IMR-90 (cell line): Measurements from ENCODE around the gene SMARCA2. TPM values are rescaled to one million over a fixed set of nuclear protein-coding genes. Genes with fewer than 3 reads are reported as not detected.

Experiments
- ATAC-seq: fragments of 200-7000 bp; cut with Tn5 transposase; 2 replicates; pipeline ENCODE4 v1.9.1; 2020; ENCODE audit warnings: low read depth, mild to moderate bottlenecking, moderate library complexity
- BruUV-seq: library from RNA; stranded (reverse); fragments of 400-500 nt; replicated peaks from 2 replicates; lab custom pipeline; 2021; lab: Mats Ljungman, UMichigan
- CTCF ChIA-PET: fragments of 300-600 bp; formaldehyde crosslinking; extraction: SDS; loops from one replicate; lab custom pipeline; 2021; ENCODE audit warnings: antibody characterized with exemption; lab: Yijun Ruan, JAX
- POLR2A ChIA-PET: fragments of 300-600 bp; sonication (Branson Sonifier 250); formaldehyde crosslinking; loops from one replicate; lab custom pipeline; 2022; ENCODE audit warnings: antibody characterized with exemption; ENCODE audit not compliant: unreplicated experiment; lab: Charles Lee
- DNase-seq: peaks from one replicate; pipeline ENCODE4 v3.0.0; 2013
- H2AFZ ChIP-seq: replicated peaks from 2 replicates; pipeline ENCODE3; 2013; ENCODE audit warnings: low read length, mild to moderate bottlenecking; ENCODE audit not compliant: poor library complexity
- H2AK5ac ChIP-seq: 2 replicates; pipeline ENCODE4 v1.6.1; 2013; ENCODE audit warnings: low read depth, low read length, inconsistent platforms
- H2AK9ac ChIP-seq: replicated peaks from 2 replicates; pipeline ENCODE3; 2013; ENCODE audit warnings: mild to moderate bottlenecking, low read depth, low read length, moderate library complexity; ENCODE audit not compliant: poor library complexity
- H2BK120ac ChIP-seq: 2 replicates; pipeline ENCODE4 v1.6.1; 2013; ENCODE audit warnings: low read depth, low read length, inconsistent platforms
- H2BK15ac ChIP-seq: 3 replicates; pipeline ENCODE4 v1.6.1; 2013; ENCODE audit warnings: low read depth, low read length, inconsistent platforms
- H2BK20ac ChIP-seq: 2 replicates; pipeline ENCODE4 v1.6.1; 2013; ENCODE audit warnings: low read depth, mild to moderate bottlenecking, inconsistent platforms, low read length, moderate library complexity
- H2BK5ac ChIP-seq: 2 replicates; pipeline ENCODE4 v1.6.1; 2013; ENCODE audit warnings: mild to moderate bottlenecking, low read depth, low read length, inconsistent platforms; ENCODE audit not compliant: poor library complexity, severe bottlenecking
- H3K14ac ChIP-seq: replicated peaks from 2 replicates; pipeline ENCODE4 v1.6.1; 2013; ENCODE audit warnings: low read depth, low read length, inconsistent platforms
- H3K18ac ChIP-seq: 2 replicates; pipeline ENCODE4 v1.6.1; 2013; ENCODE audit warnings: low read depth, low read length, control low read depth
- H3K23ac ChIP-seq: 2 replicates; pipeline ENCODE4 v1.6.1; 2013; ENCODE audit warnings: low read depth, low read length, inconsistent platforms
- H3K27ac ChIP-seq: 2 replicates; pipeline ENCODE4 v1.5.1; 2013; ENCODE audit warnings: mild to moderate bottlenecking, control low read depth, low read length; ENCODE audit not compliant: insufficient read depth
- H3K27me3 ChIP-seq: 2 replicates; pipeline ENCODE4 v1.6.1; 2013; ENCODE audit warnings: low read length; ENCODE audit not compliant: control insufficient read depth, insufficient read depth
- H3K36me3 ChIP-seq: 2 replicates; pipeline ENCODE4 v1.6.1; 2013; ENCODE audit warnings: low read length, mixed read lengths; ENCODE audit not compliant: control insufficient read depth, insufficient read depth
- H3K4ac ChIP-seq: 2 replicates; pipeline ENCODE4 v1.6.1; 2013; ENCODE audit warnings: low read depth, low read length, inconsistent platforms
- H3K4me1 ChIP-seq: 2 replicates; pipeline ENCODE4 v1.6.1; 2013; ENCODE audit warnings: low read length, mixed read lengths; ENCODE audit not compliant: control insufficient read depth, insufficient read depth
- H3K4me2 ChIP-seq: 2 replicates; pipeline ENCODE4 v1.6.1; 2013; ENCODE audit warnings: low read depth, mild to moderate bottlenecking, control low read depth, low read length, moderate library complexity
- H3K4me3 ChIP-seq: 2 replicates; pipeline ENCODE4 v1.5.1; 2013; ENCODE audit warnings: low read depth, mild to moderate bottlenecking, control low read depth, low read length, moderate library complexity; ENCODE audit not compliant: insufficient read depth
- H3K56ac ChIP-seq: 2 replicates; pipeline ENCODE4 v1.6.1; 2013; ENCODE audit warnings: low read length, inconsistent platforms; ENCODE audit not compliant: insufficient read depth; ENCODE audit errors: extremely low read depth
- H3K79me1 ChIP-seq, 2 experiments: 2 replicates each; pipeline ENCODE4 v1.6.1; 2013; ENCODE audit warnings: low read length in 2 of 2, inconsistent platforms in 1 of 2, low read depth in 1 of 2
- H3K9ac ChIP-seq: 2 replicates; pipeline ENCODE4 v1.6.1; 2013; ENCODE audit warnings: low read depth, low read length, control low read depth
- H3K9me1 ChIP-seq: 2 replicates; pipeline ENCODE4 v1.6.1; 2013; ENCODE audit warnings: low read length, inconsistent platforms; ENCODE audit not compliant: insufficient read depth
- H3K9me3 ChIP-seq: 2 replicates; pipeline ENCODE4 v1.6.1; 2013; ENCODE audit warnings: low read length; ENCODE audit not compliant: control insufficient read depth, insufficient read depth
- H4K20me1 ChIP-seq: 2 replicates; pipeline ENCODE4 v1.6.1; 2013; ENCODE audit warnings: low read length, inconsistent platforms; ENCODE audit not compliant: insufficient read depth
- H4K5ac ChIP-seq: 2 replicates; pipeline ENCODE4 v1.6.1; 2013; ENCODE audit warnings: mild to moderate bottlenecking, low read depth, low read length, control low read depth
- H4K8ac ChIP-seq, 2 experiments: 2 replicates each; pipeline ENCODE4 v1.6.1; 2013; ENCODE audit warnings: low read depth in 2 of 2, low read length in 2 of 2, control low read depth in 1 of 2, inconsistent platforms in 1 of 2
- H4K91ac ChIP-seq: 2 replicates; pipeline ENCODE4 v1.6.1; 2013; ENCODE audit warnings: low read depth, low read length, inconsistent platforms; ENCODE audit not compliant: insufficient read depth
- FOS ChIP-seq: fragments of 150-350 bp; IDR thresholded peaks from 2 replicates; pipeline ENCODE4 v1.6.1; 2016; ENCODE audit warnings: low read depth, low read length
- MAFK ChIP-seq: IDR thresholded peaks from 2 replicates; pipeline ENCODE4 v1.6.1; 2012; ENCODE audit warnings: low read depth, low read length, improper control_type of control experiment
- POLR2A ChIP-seq: IDR thresholded peaks from 2 replicates; pipeline ENCODE4 v1.6.1; 2012; ENCODE audit warnings: mild to moderate bottlenecking, low read depth, low read length
- RCOR1 ChIP-seq: IDR thresholded peaks from 2 replicates; pipeline ENCODE4 v1.6.1; 2012; ENCODE audit warnings: mild to moderate bottlenecking, low read length, improper control_type of control experiment; ENCODE audit not compliant: insufficient replicate concordance
- RFX5 ChIP-seq: IDR thresholded peaks from 2 replicates; pipeline ENCODE4 v1.8.0; 2012; ENCODE audit warnings: low read depth, mild to moderate bottlenecking, low read length, moderate library complexity
- SMC3 ChIP-seq: fragments of 150-350 bp; IDR thresholded peaks from 2 replicates; pipeline ENCODE4 v1.6.1; 2016; ENCODE audit warnings: low read depth, mild to moderate bottlenecking, antibody characterized with exemption, low read length, moderate library complexity
- WGBS, 2 experiments: methylation state at CpG; one replicate each; pipeline versions ENCODE4 v1.1.5 to v1.1.7; 2013; ENCODE audit warnings: missing lambda C conversion rate in 2 of 2; ENCODE audit not compliant: insufficient read length in 1 of 2; ENCODE audit errors: extremely low coverage in 2 of 2; 5-methylcytosine and 5-hydroxymethylcytosine counted together
- dilution Hi-C: fragments of 300-500 bp; cut with HindIII; formaldehyde crosslinking; loops from one replicate; pipeline ENCODE4 v1.14.3; 2018; ENCODE audit warnings: low sequenced_read_pairs; ENCODE audit not compliant: unreplicated experiment
- in situ Hi-C: fragments of 300-500 bp; cut with MboI; formaldehyde crosslinking; loops from 3 replicates; pipeline ENCODE4 v1.14.3; 2019; ENCODE audit warnings: low sequenced_read_pairs, inconsistent platforms, mixed read lengths
- intact Hi-C: fragments of 100-400 bp; cut with micrococcal nuclease; formaldehyde crosslinking; loops from 2 replicates; pipeline ENCODE4 v1.10.0; 2022
- polyA plus RNA-seq, 3 experiments: library from polyadenylated mRNA; depleted of rRNA; stranded (reverse); fragments of >200 nt; gene quantifications; 2 replicates each; pipeline ENCODE4 v1.2.3, GENCODE V29; 2012; ENCODE audit warnings: low replicate concordance in 1 of 3
- total RNA-seq: library from RNA; depleted of rRNA; stranded (reverse); fragments of >200 nt; gene quantifications from 2 replicates; pipeline ENCODE4 v1.2.3, GENCODE V29; 2012
- TF ChIP-seq, protein P1 (sequence below): fragments of 150-350 bp; IDR thresholded peaks from 2 replicates; pipeline ENCODE4 v1.6.1; 2016; ENCODE audit warnings: low read depth, mild to moderate bottlenecking, low read length, moderate library complexity, borderline replicate concordance
- TF ChIP-seq, protein P2 (sequence below): conservative IDR thresholded peaks from 2 replicates; pipeline ENCODE4 v1.5.1; 2012; ENCODE audit warnings: mild to moderate bottlenecking, low read depth, low read length, improper control_type of control experiment
- TF ChIP-seq, protein P3 (sequence below): fragments of 150-350 bp; IDR thresholded peaks from 2 replicates; pipeline ENCODE4 v1.6.1; 2017; ENCODE audit warnings: mild to moderate bottlenecking, antibody characterized with exemption, low read length, low read depth

Gene SMARCA2
- total and polyA plus RNA-seq, 2 of the 4 experiments (the other 2 are of a cell fraction): 25.3 to 26.7 TPM

DNA sequence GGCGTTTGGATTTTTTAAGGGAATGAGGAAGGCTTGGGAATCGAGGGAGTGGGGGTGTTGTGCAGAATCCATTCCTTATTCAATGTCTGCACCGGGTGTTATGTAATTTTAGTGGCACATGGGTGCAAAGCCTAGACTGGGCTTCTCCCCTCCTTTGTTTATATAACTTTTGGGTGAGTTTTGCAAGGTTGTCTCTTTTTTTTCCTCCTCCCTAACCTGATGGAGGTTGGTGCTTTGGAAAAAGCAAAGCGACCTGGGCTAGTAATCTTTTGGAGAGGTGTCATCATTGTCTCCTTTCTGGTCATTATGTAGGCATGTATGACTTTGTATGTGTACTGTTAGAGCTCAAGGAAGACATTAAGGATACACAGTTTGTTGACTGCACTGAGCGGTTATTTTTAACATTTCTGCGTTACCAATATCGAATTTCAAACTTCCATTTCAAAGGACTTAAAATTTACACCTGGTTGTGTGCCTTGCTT, 3.1 kb downstream of the SMARCA2 start:
- intact Hi-C loops: loop anchor here (5.0 to 10.0 kb wide), 6 partner anchors 69 to 824 kb away; partner anchors contain the start of genes PUM3 and VLDLR
- H3K14ac ChIP-seq: peak overlapping the region; percentile 81
- no peak for ATAC-seq
- H3K4me3 ChIP-seq: peak overlapping the region; percentile 76
- H2BK20ac ChIP-seq: no peak overlapping the region
- no peak for DNase-seq
- ChIA-PET POLR2A (no interaction called here), CTCF (no interaction called here)
- H4K8ac ChIP-seq: peak overlapping the region in 1 of 2 experiments; percentile 20; a peak in 1 of 4 replicates
- dilution Hi-C loops: loop anchor here (25.0 kb wide), 1 partner anchor 94 kb away; no protein-coding TSS in a partner anchor
- H4K91ac ChIP-seq: no peak overlapping the region
- H3K9me3 ChIP-seq: no peaks in the 10 kb centered on the region
- H4K20me1 ChIP-seq: peaks cover 7% of the 10 kb centered on the region
- WGBS, 2 experiments: no CpG with 5 or more reads among the region's 7 CpGs
- H3K56ac ChIP-seq: peak overlapping the region; percentile 71; the same call in 1 of the 2 replicates
- no peak overlapping the region for H4K5ac ChIP-seq
- peaks cover 30 to 32% of the 10 kb centered on the region in 2 experiments for H3K79me1 ChIP-seq
- in situ Hi-C loops: no loop called here
- peak overlapping the region; percentile 67 for H3K4ac ChIP-seq
- H3K4me1 ChIP-seq: peaks cover 5% of the 10 kb centered on the region
- H3K36me3 ChIP-seq: no peaks in the 10 kb centered on the region
- H2AK5ac ChIP-seq: no peak overlapping the region
- peak overlapping the region; percentile 72 for H3K27ac ChIP-seq
- no peak overlapping the region for H2BK120ac ChIP-seq
- no TSS peak for BruUV-seq
- H2AFZ ChIP-seq: peak overlapping the region; percentile 97
- no peak for TF ChIP-seq MAFK
- TF ChIP-seq RCOR1: no peak
- no peak for TF ChIP-seq SMC3
- TF ChIP-seq, protein P1, sequence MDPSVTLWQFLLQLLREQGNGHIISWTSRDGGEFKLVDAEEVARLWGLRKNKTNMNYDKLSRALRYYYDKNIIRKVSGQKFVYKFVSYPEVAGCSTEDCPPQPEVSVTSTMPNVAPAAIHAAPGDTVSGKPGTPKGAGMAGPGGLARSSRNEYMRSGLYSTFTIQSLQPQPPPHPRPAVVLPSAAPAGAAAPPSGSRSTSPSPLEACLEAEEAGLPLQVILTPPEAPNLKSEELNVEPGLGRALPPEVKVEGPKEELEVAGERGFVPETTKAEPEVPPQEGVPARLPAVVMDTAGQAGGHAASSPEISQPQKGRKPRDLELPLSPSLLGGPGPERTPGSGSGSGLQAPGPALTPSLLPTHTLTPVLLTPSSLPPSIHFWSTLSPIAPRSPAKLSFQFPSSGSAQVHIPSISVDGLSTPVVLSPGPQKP: no peak
- TF ChIP-seq POLR2A: no peak
- TF ChIP-seq, protein P2, sequence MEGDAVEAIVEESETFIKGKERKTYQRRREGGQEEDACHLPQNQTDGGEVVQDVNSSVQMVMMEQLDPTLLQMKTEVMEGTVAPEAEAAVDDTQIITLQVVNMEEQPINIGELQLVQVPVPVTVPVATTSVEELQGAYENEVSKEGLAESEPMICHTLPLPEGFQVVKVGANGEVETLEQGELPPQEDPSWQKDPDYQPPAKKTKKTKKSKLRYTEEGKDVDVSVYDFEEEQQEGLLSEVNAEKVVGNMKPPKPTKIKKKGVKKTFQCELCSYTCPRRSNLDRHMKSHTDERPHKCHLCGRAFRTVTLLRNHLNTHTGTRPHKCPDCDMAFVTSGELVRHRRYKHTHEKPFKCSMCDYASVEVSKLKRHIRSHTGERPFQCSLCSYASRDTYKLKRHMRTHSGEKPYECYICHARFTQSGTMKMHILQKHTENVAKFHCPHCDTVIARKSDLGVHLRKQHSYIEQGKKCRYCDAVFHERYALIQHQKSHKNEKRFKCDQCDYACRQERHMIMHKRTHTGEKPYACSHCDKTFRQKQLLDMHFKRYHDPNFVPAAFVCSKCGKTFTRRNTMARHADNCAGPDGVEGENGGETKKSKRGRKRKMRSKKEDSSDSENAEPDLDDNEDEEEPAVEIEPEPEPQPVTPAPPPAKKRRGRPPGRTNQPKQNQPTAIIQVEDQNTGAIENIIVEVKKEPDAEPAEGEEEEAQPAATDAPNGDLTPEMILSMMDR: no peak
- no peak for TF ChIP-seq RFX5
- TF ChIP-seq, protein P3, sequence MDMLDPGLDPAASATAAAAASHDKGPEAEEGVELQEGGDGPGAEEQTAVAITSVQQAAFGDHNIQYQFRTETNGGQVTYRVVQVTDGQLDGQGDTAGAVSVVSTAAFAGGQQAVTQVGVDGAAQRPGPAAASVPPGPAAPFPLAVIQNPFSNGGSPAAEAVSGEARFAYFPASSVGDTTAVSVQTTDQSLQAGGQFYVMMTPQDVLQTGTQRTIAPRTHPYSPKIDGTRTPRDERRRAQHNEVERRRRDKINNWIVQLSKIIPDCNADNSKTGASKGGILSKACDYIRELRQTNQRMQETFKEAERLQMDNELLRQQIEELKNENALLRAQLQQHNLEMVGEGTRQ: no peak
- no peak for TF ChIP-seq FOS
- H3K9ac ChIP-seq: peak overlapping the region; percentile 60
- no peak overlapping the region for H3K18ac ChIP-seq
- no peaks in the 10 kb centered on the region for H3K27me3 ChIP-seq
- no peaks in the 10 kb centered on the region for H3K9me1 ChIP-seq
- H2AK9ac ChIP-seq: peak overlapping the region; percentile 38
- H3K4me2 ChIP-seq: peak overlapping the region; percentile 83
- peak overlapping the region; percentile 76 for H2BK5ac ChIP-seq
- H2BK15ac ChIP-seq: no peak overlapping the region
- peak overlapping the region; percentile 84; the same call in 1 of the 2 replicates for H3K23ac ChIP-seq
